Renal cortical epithelial cell (primary cell): Measurements from ENCODE around the gene SLC22A23. TPM values are rescaled to one million over a fixed set of nuclear protein-coding genes. Genes with fewer than 3 reads are reported as not detected.

Experiments used
- DNase-seq: peaks from one replicate; pipeline ENCODE4 v3.0.0-alpha.2; 2011; ENCODE audit warnings: low read depth
- total RNA-seq: library from RNA; depleted of rRNA; stranded (reverse); fragments of >200 nt; gene quantifications from 2 replicates; pipeline ENCODE4 v1.2.3, GENCODE V29; 2014

SLC22A23 gene
- total RNA-seq, 1 donor from 2014 or later = 2.4 TPM

DNA sequence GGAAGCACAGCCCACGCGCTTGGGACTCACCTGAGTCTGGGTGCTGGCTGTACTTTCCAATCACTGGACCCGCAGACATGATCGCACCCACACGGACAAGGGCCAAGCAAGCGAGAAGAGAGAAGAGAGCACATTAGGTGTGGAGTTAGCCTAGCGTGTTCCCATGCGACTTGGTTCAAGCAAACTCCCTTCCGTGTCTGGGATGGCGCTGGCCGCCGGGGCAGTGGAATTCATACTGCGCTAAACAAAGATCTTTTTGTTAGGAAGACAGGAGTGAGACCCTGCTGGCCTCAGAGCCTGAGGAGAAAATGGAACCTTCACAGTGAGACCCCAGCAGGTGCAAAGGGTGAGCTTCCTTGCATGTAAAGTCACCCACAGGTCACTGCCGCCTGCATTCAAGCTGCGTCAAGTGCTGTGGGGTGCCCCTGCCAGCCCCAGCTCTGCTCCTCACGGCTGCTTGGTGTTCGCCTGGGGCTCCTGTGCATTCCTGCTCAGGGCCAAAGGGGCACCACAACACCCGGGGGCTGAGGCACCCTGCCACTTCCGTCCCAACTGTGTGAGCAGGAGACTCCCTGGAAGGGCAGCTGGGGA is 171.7 kb downstream of the SLC22A23 start:
- no peak for DNase-seq

DNA sequence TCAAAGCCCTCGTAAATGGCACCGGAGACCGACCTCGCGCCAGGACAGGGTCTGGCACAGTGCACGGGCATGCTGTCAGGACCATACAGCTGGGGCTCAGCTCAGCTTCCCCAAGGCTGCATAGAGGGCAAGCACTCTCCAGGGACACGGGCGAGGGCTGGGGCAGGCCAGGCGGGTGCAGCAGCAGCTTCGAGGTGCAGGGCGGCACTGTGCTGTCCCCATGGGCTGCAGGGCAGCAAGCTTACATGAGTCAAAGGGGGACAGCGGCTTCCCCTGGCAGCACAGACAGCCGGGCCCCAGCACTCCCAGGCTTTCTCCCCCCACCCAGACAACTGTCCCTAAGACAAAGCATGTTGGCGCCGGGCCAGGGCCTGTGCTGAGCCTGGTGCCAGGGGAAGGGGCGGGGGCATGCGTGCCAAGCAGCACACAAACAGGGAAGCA is 172.4 kb downstream of the SLC22A23 start:
- no peak for DNase-seq

DNA sequence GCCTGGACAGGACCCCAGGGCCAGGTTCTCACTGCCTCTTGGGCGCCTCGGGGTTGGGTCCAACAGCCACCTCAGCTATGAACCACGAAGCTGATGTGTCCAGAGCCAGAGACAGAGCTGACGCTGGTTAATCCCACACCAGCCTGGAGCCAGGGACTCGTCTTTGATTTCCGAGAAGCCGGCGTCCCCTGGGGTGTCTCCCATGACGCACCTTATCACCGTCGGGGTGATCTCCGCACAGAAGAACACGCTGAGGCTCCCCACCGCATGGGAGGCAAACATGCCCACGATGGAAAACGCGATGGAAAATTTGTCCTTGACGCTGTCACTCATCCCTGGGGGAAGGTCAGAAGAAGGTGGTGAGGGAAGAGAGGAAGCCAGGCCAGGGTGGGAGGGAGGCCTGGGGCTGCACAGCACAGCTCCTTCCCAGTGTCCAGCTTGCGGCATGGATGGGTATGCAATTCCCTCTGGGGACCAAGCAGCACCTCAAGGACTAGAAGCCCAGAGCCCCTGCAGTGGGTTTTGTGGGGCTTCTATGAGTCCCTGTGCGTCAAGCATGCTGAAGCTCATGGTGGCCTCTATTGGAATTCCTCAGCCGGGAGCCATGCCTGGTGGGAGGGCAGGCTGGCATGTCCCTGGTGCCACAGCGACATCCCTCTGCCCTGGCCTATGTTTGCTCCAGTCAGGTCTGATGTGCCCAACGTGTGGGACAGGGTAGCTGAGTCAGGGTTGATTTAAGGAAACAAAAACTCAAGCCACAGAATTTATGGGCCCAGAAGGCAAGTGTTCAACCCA is 173.0 kb downstream of the SLC22A23 start:
- DNase-seq = no peak

DNA sequence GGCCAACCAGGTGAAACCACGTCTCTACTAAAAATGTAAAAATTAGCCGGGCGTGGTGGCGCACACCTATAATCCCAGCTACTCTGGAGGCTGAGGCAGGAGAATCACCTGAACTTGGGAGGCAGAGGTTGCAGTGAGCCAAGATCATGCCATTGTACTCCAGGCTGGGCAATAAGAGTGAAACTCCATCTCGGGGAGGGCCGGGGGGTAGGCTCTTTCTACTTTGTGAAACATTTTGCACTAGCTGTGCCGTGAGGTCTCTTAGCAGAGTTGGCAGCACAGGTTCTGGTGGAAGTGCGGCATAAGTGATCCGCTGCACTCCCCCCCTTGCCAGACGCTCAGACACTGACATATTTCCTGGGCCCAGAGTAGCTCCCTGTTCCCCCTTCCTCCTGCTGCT is 173.6 kb downstream of the SLC22A23 start:
- no peak for DNase-seq

DNA sequence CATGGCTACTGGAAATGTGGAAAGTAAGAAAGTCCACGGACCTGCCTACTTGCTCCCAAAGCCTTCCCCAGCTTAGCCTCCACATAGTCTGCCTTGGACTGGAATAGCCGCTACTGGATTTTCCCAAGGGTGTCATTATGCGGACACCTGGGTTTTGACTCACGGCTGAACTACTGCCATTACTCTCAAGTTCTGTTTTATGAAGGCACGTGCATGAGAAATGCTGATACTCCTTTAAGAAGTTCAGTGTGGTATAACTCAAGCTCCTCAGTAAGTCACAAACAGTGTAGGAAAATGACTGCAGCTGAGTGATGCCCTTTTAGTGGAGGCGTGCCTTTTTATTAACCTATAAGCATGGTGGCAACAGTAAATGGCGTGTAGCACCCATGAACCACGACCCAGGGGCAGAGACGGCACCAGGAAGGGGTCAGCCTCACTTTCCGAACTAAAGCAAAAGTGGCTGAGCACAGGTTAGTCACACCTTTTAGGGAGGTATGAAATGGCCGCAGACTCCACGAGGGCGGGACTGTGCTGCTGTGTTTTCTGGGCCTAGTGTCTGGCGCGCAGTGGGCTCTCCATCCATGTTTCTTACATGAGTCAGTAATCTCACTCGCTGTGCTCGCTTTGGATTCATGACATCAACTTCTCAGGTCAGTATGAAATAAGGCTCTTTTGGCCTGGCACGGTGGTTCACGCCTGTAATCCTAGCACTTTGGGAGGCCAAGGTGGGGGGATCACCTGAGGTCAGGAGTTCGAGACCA is 174.2 kb downstream of the SLC22A23 start:
- no peak for DNase-seq

DNA sequence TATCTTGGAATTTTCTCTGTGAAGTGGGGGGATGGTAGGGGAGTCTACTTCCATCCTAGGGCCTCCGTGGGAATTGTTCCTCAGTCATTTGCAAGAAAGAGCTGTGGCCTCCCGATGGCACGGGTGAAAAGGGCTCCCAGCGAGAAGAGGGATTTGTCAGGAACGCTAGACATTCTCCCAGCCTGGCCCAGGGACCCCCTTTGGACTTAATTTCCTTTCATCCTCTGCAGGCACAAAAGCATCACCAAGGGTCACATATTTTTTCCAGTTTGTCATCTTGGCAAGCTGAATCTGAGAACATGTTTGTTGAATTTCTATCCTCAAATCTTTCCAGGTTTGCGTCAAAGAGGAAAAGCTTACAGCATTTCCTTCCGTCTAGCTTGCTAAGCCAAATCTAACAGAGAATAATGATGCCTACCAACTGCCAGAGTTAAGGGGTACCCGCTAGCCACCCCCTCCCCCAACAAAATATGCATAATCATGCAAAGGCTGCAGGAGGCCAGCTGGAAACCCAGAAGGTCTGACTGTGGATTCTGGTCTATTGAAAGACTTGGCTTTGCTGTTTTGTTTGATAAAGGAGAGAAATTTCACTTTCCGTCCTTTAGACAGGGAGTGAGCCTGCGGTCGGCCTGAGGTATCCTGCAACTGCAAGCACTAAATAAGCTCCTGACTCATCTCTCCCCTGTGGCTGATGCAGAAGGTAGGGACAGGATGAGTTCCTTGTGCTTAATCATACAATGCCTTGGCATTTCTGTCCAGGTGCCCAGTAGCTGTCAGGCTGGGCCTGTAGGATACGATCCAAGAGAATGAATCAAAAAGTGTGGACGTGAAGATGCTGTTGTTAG is 175.0 kb downstream of the SLC22A23 start:
- DNase-seq = no peak

DNA sequence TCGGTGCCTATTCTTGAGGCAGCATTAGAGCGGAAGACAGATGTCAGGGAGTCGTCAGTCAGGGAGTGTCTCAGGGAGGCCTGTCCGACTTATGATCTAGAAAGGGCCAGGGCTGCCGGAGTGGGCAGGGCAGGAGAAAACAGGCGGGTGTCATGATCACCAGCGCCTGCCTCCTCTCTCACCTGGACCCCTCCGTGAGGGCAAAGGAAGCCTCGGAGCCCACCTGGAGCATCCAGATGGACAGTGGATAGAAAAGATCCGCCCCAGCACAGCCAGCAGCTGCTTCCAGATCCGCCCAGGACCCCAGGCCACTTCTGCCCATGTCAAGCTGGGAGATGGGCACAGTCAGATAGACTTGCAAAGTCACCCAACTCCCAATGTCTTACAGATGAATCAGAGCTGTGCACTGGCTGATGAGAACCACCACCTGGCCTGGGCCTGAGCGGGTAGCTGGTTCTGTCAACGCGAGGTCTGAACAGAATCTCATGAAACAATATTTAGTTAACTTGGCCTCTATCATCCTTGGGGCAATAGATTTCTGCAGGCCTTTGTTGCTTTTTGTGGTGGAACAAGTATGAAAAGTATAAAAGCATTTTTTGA is 175.9 kb downstream of the SLC22A23 start:
- DNase-seq = no peak

DNA sequence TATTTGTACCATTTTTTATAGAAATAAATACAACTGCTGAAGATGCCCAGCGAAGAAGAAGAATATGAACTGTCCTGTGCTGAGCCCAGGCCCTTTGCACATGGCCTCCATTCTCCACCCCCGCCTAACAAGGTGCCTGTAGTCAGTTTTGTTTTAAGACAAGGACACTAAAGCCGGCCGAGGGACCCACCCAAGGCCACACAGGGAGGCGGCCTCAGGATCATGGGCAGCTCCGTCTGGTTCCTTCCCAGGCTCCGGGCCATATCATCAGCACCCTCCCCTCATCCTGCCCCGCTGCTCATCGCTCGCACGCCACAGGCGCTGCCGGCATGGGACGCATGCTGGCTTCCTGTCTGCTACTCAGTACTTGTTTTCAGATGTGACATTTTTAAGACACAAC is 176.8 kb downstream of the SLC22A23 start:
- no peak for DNase-seq

DNA sequence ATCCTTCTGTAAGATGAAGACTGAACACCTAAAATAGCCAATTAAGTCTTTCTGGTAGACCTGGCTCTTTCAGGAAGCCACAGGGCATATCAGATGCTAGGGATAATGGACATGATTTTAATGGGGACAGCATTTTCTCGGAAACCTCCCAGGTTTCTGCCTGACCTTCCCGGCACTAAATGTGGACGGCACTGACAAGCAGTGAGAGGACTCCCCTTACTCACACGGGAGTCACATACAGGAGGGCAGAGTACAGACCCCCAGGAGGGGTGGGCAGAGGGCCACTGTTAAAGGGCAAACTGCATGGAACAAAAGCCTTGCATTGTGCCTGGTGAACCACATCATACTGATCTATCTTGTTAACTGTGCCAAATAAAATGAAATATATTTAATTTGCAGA is 178.2 kb downstream of the SLC22A23 start:
- no peak for DNase-seq

DNA sequence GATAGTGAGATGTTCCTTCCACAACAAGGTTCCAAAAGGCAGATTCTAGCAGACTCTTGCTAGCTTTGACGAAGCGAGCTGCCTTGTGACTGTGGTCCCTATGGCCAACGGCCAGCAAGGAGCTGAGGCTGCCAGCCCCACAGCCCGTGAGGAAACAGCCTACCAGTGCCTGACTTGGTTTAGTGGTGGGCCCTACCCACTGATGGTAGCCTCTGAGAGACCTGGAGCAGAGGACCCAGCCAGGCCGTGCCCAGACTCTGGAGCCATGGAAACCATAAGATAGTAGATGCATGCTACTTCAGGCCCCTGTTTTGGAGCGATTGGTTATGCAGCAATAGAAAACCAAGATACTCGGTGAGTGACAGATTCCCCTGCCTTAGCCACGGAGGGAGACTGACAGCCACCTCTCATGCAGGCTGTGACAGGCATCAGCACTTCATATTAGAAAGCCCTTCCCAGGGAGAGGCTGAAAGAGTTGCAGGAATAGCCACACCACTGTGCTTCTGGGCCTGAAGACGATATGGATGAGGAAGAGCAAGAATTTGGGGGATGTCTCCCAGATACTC is 178.9 kb downstream of the SLC22A23 start:
- no peak for DNase-seq

DNA sequence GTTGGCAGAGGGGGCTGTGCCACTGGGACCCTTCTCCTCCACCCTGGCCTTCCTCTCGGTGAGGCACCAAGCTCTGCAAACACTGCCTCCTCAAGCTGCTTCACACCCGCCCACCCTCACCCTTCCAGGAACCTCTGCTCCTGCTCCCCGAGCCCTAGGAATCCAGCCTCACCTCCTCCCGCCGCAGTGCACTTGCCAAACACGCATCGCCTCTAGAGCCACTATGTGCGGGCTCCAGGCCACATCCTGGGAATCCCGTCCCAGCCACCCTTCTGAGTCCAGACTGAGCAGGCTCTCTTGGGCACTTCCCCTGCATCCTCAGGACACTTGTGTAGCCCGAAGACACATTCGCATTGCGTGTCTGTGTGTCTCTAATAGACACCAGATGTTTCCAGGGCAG is 179.6 kb downstream of the SLC22A23 start:
- no peak for DNase-seq

DNA sequence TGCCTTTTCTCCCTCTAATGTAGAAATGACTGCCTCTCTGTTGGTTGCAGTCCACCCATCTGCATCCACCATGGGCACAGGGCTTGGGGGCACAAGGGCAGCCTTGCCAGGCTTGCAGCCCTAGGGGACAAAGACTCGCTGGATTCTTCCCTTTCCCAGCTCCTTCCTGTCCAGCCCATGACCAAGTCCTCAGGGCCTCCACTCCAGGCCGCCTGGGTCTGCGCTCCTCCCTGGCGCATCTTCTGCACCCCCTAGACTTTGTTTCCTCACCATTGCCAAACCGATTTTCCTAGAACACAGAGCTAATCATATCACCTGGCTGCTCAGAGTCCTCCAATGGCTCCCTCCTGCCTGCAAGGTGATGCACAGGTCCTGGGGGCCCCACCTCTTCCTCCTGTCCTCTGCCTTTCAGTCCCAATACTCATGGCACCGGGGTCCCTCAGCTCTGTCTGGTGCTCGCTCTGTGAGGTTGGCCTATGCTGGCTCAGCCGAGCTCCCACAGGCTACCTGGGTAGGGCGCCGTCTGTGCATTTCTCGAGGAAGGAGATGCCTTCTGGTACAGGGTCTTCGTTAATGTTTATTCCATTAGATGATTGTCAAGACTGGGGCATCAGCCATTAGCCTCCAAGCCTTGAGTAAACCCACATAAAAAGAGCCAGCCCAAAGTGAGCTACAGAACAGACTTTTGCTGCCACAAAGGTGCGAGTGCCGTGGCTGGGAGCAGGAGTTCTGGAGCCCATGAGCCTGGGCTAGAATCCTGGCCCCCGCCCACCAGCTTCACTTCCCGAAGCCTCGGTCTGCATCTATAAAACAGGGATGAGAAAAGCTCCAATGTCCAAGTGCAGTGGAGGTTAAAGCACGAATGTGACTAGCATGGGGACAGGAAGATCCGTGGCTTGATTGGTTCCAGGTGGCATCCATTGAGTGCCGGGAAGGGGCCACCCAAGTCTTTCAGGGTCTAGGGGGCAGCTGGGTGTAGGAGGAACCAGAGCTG is 180.4 kb downstream of the SLC22A23 start:
- DNase-seq = no peak

DNA sequence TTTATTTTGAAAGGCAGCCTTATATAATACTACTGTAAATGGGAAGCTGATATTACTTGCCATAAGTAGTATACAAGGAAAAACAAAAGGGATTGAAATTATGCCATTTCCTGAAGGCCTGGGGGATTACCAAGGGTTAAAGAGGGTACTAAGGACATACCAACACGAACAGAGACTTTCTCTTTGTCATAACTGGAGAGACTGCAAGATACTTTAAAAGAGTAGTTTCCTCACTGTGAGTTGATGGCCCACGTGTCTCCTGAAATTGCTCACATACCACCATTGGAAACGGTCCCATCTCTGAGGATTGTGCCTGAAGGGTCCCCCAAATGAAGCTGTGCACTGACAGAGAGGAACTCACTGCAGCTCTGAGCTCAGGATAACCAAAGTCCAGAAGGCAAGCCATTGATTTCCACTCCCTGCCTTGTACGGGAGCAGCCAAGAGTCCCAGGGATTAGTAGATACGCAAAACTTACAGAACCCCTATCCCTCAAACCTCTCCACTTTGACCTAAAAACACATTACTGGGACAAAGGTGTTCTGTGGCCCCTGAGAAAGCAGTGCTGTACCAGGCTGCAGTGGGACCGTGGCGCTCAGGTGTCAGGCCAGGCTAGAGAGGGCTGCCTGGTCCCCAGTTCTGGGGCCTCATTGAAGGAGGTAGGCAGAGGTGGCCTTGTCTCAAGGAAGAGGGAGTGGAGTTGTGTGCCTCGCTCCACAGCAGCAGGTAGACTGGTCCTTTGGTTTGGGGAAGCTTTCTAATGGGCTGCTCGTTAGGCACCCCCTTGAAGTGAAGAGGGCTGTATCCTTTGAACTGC is 182.9 kb downstream of the SLC22A23 start:
- no peak for DNase-seq

DNA sequence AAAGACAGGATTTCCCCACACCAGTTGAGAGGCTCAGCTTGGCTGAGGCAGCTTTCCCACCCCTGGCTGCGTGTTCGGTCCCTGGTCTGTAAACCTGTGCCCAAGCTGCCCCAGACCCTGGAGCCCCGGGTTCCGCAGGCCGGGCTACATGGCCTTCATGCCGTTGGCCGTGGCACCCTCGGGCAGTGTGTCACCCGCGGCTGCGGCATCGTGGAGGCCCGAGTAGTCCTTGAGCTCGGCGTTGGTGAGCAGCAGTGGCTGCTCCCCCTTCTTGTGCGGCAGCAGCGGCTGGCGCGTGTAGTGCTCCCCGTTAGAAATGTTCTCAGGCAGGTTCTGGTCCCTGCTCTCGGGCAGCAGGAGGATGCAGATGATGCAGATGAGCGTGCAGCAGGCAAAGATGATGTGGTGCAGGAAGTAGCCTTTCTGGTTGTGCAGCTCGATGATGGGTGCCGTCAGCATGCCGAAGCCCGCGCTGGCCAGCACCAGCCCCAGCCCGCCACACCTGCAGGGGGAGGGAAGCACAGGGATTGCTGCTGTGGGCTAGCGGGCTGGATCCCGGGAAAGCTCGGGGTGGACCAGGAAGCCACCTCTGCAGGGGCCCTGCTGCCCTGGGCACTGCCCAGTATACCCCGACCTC is 183.8 kb downstream of the SLC22A23 start:
- DNase-seq = no peak

DNA sequence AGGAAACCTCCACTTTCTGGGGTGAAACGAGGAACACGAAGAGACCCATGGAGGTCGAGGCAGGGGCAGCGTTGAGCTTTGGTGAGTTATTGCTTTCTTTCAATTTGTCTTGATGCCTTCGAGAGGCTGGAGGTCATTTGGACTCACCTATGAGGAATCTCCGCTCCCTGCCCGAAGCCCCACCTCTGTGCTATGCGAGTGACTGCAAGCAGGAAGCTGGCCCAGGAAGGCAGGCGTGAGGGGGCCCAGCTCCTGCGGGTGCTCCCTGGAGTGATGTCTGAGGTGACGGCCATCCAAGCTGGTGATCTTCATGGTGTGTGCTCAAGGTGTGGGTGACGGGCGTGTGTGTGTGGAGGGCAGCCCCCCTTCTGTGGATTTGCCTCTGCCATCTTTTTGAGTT is 185.1 kb downstream of the SLC22A23 start:
- no peak for DNase-seq

DNA sequence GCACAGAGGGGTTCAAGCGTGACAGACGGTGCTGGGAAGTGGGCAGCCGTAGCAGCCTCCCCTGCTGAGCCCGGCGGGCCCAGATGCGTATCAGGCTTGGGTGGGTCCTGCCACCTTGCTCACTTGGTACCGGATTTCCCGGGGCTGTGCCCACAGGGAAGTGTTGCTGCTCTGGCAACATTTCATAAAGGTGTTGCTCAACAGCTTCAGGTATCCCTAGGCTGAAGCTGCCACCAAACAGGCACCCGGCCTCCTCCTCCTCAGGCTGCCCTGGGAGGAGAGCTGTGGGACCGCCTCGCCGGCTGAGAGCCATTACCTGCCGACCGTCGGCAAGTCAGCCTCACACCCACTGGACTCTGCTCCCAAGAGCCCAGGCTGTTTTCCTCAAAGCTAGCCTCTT is 186.6 kb downstream of the SLC22A23 start:
- no peak for DNase-seq

DNA sequence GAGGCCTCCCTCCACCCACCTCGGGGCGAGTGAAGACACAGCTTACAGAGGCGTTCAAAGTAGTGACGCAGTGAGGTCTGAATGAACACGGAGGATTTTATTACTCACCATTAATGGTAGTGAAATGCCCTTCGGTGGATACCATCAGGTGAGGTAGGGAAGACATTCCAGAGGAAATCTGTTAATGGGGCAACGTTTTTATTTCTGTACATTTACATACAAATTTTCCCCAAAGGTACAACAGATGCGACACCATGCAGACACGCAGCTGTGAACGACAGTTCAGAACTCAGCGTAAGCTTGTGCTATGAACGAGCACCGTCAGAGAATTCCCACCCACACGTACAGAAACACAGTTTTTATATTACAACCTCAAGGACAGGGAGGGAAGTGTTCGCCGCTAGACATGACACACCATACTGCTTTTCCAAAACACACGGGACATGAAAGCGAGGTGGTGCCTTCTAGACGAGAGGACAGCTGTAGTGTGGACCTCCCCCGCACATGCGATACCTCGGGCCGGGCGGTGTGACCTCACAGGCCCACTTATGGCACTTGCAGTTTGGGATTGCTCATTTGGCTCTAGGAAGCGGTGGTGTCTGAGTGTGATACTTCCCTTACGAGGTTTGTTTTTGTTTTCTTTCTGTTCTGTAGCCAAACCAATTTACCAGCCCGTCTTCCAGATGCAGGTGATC is 187.4 kb downstream of the SLC22A23 start:
- no peak for DNase-seq

DNA sequence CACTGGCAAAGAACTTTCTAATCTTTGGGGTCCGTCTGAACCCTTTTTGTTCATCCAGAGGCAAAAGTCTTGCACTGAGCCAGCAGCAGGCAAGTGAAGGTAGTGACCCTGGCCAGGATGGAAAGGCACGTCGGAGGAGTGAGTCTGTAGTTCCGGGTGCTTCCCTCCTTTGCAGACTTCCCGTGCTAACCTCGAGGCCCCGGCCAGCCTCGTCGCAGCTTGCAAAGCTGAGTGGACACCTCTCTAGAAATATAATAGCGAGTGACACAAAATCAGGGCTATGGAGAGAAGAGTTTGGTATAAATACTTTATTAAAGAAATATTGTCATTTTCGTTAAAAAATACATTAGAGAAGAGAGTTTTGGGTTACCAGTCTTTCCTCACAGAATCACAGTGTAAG is 188.2 kb downstream of the SLC22A23 start:
- DNase-seq = no peak
